MM.1S (cell line): ENCODE data around the gene EML5.

Experiments
- DNase-seq: peaks from one replicate; pipeline ENCODE4 v3.0.0-alpha.2; 2015
- H2AFZ ChIP-seq: fragments of 300-600 bp; sonication (generic); 2 replicates; pipeline ENCODE4 v1.6.0; 2016; ENCODE audit warnings: antibody characterized with exemption, low read length
- H3F3A ChIP-seq: fragments of 300-600 bp; sonication (generic); 2 replicates; pipeline ENCODE4 v1.6.1; 2016; ENCODE audit warnings: mild to moderate bottlenecking, antibody characterized with exemption, low read length, moderate library complexity, mixed read lengths; ENCODE audit not compliant: insufficient read depth
- H3K27ac ChIP-seq: fragments of 300-600 bp; sonication (generic); 2 replicates; pipeline ENCODE4 v1.5.1; 2016; ENCODE audit warnings: mild to moderate bottlenecking, low read length
- H3K27me3 ChIP-seq: fragments of 300-600 bp; sonication (generic); replicated peaks from 2 replicates; pipeline ENCODE4 v1.6.0; 2016; ENCODE audit warnings: low read length; ENCODE audit not compliant: insufficient read depth
- H3K36me3 ChIP-seq: fragments of 300-600 bp; sonication (generic); replicated peaks from 2 replicates; pipeline ENCODE4 v1.6.1; 2016; ENCODE audit warnings: mild to moderate bottlenecking, low read length, mixed read lengths; ENCODE audit not compliant: insufficient read depth
- H3K4me1 ChIP-seq: fragments of 300-600 bp; sonication (generic); 2 replicates; pipeline ENCODE4 v1.6.1; 2016; ENCODE audit warnings: low read length, mixed read lengths
- H3K4me2 ChIP-seq: fragments of 300-600 bp; sonication (generic); 2 replicates; pipeline ENCODE4 v1.6.0; 2016; ENCODE audit warnings: low read depth, low read length
- H3K4me3 ChIP-seq: fragments of 300-600 bp; sonication (generic); 2 replicates; pipeline ENCODE4 v1.5.1; 2016; ENCODE audit warnings: low read length, mixed read lengths
- H3K79me2 ChIP-seq: fragments of 300-600 bp; sonication (generic); 2 replicates; pipeline ENCODE4 v1.6.1; 2016; ENCODE audit warnings: mixed run types, low read length, mixed read lengths
- H3K9ac ChIP-seq: fragments of 300-600 bp; sonication (generic); 2 replicates; pipeline ENCODE4 v1.6.1; 2016; ENCODE audit warnings: low read length, mixed read lengths
- H3K9me2 ChIP-seq: fragments of 300-600 bp; sonication (generic); replicated peaks from 2 replicates; pipeline ENCODE4 v1.6.1; 2016; ENCODE audit warnings: mild to moderate bottlenecking, low read length, mixed read lengths; ENCODE audit not compliant: insufficient read depth
- H3K9me3 ChIP-seq: fragments of 300-600 bp; sonication (generic); replicated peaks from 2 replicates; pipeline ENCODE4 v1.6.1; 2016; ENCODE audit warnings: mild to moderate bottlenecking, low read length, mixed read lengths; ENCODE audit not compliant: insufficient read depth
- H4K20me1 ChIP-seq: fragments of 300-600 bp; sonication (generic); 2 replicates; pipeline ENCODE4 v1.6.1; 2016; ENCODE audit warnings: mild to moderate bottlenecking, low read length, moderate library complexity, mixed read lengths; ENCODE audit not compliant: insufficient read depth
- EZH2 ChIP-seq: fragments of 300-600 bp; sonication (generic); optimal IDR thresholded peaks from 2 replicates; pipeline ENCODE3; 2017; ENCODE audit warnings: low read depth, mild to moderate bottlenecking, antibody characterized with exemption, low read length, mixed read lengths
- EZH2phosphoT487 ChIP-seq: fragments of 300-600 bp; sonication (generic); IDR thresholded peaks from 2 replicates; pipeline ENCODE4 v1.6.1; 2018; ENCODE audit warnings: antibody characterized with exemption, low read length
- TF ChIP-seq, protein P1 (sequence below): fragments of 300-600 bp; sonication (generic); IDR thresholded peaks from 2 replicates; pipeline ENCODE4 v1.5.1; 2016; ENCODE audit warnings: antibody characterized with exemption, low read length, mixed read lengths

The EML5 gene

DNA sequence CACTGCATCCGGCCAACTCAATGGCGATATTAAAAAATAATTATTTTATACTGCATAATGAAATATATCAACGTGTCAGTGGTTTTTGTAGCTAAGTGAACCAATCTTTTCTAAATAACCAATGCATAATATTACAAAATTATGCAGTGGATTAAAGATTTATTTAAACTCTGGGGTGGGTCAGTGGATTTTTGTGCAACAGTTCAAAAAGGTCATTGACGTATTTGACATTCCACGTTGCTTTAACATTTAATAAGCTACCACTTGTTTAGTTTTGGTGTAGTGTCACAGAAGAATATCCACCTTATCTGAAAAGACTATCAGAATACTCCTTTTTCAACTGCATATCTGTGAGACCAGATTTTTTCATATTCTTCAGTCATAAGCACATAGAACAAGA lies 227.3 kb downstream of the EML5 start:
- Histone ChIP-seq H4K20me1 (no peaks in the 10 kb centered on the region), H3K9me3 (no peaks in the 10 kb centered on the region), H3K4me3 (no peak overlapping the region), H2AFZ (no peak overlapping the region), H3K4me2 (no peak overlapping the region), H3F3A (no peaks in the 10 kb centered on the region), H3K4me1 (no peaks in the 10 kb centered on the region), H3K79me2 (peaks cover 16% of the 10 kb centered on the region), H3K27ac (no peak overlapping the region), H3K27me3 (no peaks in the 10 kb centered on the region), H3K9ac (no peak overlapping the region), H3K9me2 (no peaks in the 10 kb centered on the region), H3K36me3 (no peaks in the 10 kb centered on the region)
- TF ChIP-seq, protein P1, sequence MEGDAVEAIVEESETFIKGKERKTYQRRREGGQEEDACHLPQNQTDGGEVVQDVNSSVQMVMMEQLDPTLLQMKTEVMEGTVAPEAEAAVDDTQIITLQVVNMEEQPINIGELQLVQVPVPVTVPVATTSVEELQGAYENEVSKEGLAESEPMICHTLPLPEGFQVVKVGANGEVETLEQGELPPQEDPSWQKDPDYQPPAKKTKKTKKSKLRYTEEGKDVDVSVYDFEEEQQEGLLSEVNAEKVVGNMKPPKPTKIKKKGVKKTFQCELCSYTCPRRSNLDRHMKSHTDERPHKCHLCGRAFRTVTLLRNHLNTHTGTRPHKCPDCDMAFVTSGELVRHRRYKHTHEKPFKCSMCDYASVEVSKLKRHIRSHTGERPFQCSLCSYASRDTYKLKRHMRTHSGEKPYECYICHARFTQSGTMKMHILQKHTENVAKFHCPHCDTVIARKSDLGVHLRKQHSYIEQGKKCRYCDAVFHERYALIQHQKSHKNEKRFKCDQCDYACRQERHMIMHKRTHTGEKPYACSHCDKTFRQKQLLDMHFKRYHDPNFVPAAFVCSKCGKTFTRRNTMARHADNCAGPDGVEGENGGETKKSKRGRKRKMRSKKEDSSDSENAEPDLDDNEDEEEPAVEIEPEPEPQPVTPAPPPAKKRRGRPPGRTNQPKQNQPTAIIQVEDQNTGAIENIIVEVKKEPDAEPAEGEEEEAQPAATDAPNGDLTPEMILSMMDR: no peak
- no peak for TF ChIP-seq EZH2phosphoT487
- no peak for TF ChIP-seq EZH2
- no peak for DNase-seq

DNA sequence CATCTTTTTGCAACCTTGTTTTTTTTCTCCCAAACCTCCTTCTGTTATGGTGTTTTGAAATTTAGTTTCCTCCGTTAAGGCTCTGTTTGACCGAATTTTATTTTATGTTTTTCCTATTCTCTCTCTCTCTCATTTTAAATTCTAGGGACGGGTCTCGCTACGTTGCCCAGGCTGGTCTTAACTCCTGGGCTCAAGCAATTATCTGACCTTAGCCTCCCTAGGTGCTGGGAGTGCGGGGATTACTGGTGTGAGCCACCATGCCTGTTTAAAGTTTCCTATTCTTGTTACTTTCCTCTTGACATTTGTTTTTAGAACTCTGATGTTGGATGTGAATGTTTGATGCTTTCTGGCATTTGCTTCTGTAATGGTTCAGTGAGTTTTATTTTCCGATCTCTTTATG lies 228.9 kb downstream of the EML5 start:
- peak overlapping the region; percentile 70; the same call in 1 of the 2 replicates for H3K9ac ChIP-seq
- DNase-seq: no peak
- H3K4me3 ChIP-seq: peak overlapping the region; percentile 73
- no peaks in the 10 kb centered on the region for H3K27me3 ChIP-seq
- peak overlapping the region; percentile 57; the same call in 1 of the 2 replicates for H3K4me2 ChIP-seq
- no peak overlapping the region for H2AFZ ChIP-seq
- no peaks in the 10 kb centered on the region for H3K4me1 ChIP-seq
- no peaks in the 10 kb centered on the region for H3K36me3 ChIP-seq
- H3F3A ChIP-seq: no peaks in the 10 kb centered on the region
- H3K79me2 ChIP-seq: peaks cover 16% of the 10 kb centered on the region
- H4K20me1 ChIP-seq: no peaks in the 10 kb centered on the region
- H3K9me2 ChIP-seq: no peaks in the 10 kb centered on the region
- H3K27ac ChIP-seq: no peak overlapping the region
- no peak for TF ChIP-seq EZH2phosphoT487
- TF ChIP-seq, protein P1: no peak
- TF ChIP-seq EZH2: no peak
- no peaks in the 10 kb centered on the region for H3K9me3 ChIP-seq

DNA sequence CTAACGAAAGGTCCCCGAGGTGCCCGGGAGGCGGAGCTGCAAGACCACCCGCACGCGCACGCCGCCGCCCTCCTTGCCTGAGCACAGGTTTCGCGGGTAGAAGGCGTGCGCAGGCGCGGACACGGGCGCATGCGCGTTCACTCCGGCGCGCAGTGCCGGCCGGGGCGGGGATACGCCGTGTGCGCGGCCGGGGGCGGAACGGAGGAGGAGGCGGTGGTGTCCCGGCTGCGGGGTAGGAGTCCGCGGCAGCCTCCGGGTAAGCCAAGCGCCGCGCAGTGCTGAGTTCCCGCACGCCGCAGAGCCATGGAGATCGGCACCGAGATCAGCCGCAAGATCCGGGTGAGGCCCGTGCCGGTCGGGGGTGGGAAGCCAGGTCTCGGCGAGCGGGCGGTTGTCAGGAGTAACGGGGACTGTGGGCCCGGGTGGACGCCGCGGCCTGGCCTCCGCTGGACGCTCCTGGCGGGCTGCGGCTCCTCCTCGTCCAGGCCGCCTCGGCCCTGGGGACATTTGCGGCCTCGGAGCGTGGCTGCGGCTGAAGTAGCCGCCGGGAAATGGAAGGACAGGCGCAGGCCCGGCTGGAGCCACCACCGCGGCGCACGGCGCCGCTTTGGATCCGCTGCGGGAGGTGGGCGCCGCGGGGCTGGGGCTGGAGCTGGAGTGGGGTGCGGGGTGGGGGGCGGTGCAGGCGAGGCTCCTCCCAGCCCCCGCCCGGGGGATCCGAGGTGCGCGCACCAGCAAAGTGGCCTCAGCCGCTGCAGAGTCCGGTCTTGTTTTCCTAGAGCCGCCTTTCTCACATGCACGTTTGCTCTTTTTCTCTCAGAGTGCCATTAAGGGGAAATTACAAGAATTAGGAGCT lies 229.7 kb downstream of the EML5 start, which contains the start of gene ZC3H14:
Gene ZC3H14 (plus strand): TSS at position 207 of the 856 bp plus-strand sequence. CDS start 97 bp downstream, at position 304.
- Histone ChIP-seq H3K9me2 (no peaks in the 10 kb centered on the region), H3K79me2 (peaks cover 16% of the 10 kb centered on the region), H3K9ac (peak within 1 kb of the TSS; percentile 70), H3K27me3 (no peaks in the 10 kb centered on the region), H3K27ac (peak within 1 kb of the TSS; percentile 57), H3K4me2 (peak within 1 kb of the TSS; percentile 74), H3K36me3 (no peaks in the 10 kb centered on the region), H3F3A (no peaks in the 10 kb centered on the region), H4K20me1 (no peaks in the 10 kb centered on the region), H3K9me3 (no peaks in the 10 kb centered on the region), H2AFZ (peak within 1 kb of the TSS; percentile 80), H3K4me1 (no peaks in the 10 kb centered on the region), H3K4me3 (peak within 1 kb of the TSS; percentile 73)
- peak; percentile 81 for DNase-seq
- TF ChIP-seq, protein P1: no peak
- TF ChIP-seq EZH2phosphoT487 (no peak), EZH2 (no peak)
